ENCODE data around the gene OAS2. TPM values are rescaled to one million over a fixed set of nuclear protein-coding genes. Genes with fewer than 3 reads are reported as not detected.

The OAS2 gene
- total RNA-seq (10 to 100 TPM in 4 of 10 donors, 1 to 10 TPM in 6; 5.3 to 24.2 (median 9.4) TPM), polyA plus RNA-seq (1 to 10 TPM; 3.3 to 6.8 TPM)
- long read RNA-seq, donor 1, partial matches to known transcripts, result 1 of 1 reads
- long read RNA-seq, donor 1, other reads (novel, unspliced or antisense), result 0 of 1 reads
- long read RNA-seq, donor 2, partial matches to known transcripts, result 0 of 3 reads
- long read RNA-seq, donor 2, other reads (novel, unspliced or antisense), result 1 of 3 reads
- long read RNA-seq, donor 3, full-length matches to known transcripts, result 9 of 14 reads
- long read RNA-seq, donor 3, partial matches to known transcripts, result 1 of 14 reads
- long read RNA-seq, donor 3, other reads (novel, unspliced or antisense), result 4 of 14 reads

GRCh38 chr12:112978163-112979040 is at the start of gene OAS2:
TSS of gene OAS2 (plus strand) at chr12:112978519. CDS start at chr12:112978609, 90 bp downstream.
- intact Hi-C loops (cut with DNase I), result loop anchor here in 2 of 10 donors (2.0 to 10.0 kb wide), 3 partner anchors 36 to 74 kb away; partner anchors contain the start of genes OAS1 (in 1 of the 2) and OAS3 (in 1 of the 2)

GRCh38 chr12:112928978-112929377 is 49.3 kb upstream of the OAS2 start:
- H3K9me3 ChIP-seq, result peaks cover 0 to 15% (median 0%) of the 10 kb centered on the region in 11 donors
- H3K27me3 ChIP-seq, result no peaks in the 10 kb centered on the region
- TF ChIP-seq CTCF (IDR thresholded peaks at IDR 0.05), result no peak
- H3K4me1 ChIP-seq, result peaks cover 0 to 11% (median 0%) of the 10 kb centered on the region in 9 donors
- no peak overlapping the region for H3K27ac ChIP-seq
- intact Hi-C loops (cut with DNase I), result no loop called here
- 86 to 100% methylated on average over 1 of the region's 1 CpG for WGBS, 2 donors
- no peak overlapping the region for H3K4me3 ChIP-seq
- no peak for ATAC-seq
- H3K36me3 ChIP-seq, result peaks cover 0 to 29% (median 0%) of the 10 kb centered on the region in 9 donors
- DNase-seq, result no peak

More at GRCh38 chr12:112978163-112979040, at the start of gene OAS2:
- Histone ChIP-seq H3K36me3 (no peaks in the 10 kb centered on the region), H3K9me3 (peaks cover 0 to 28% (median 12%) of the 10 kb centered on the region in 11 donors), H3K27ac (peak within 1 kb of the TSS; percentile 68 to 94 (median 88)), H3K4me3 (peak within 1 kb of the TSS; percentile 20 to 70 (median 62)), H3K27me3 (no peaks in the 10 kb centered on the region), H3K4me1 (peaks cover 0 to 39% (median 11%) of the 10 kb centered on the region in 9 donors)
- no peak for TF ChIP-seq CTCF (IDR thresholded peaks at IDR 0.05)
- WGBS, 2 donors, result 34 to 39% methylated on average over 19 of the region's 19 CpGs
- ATAC-seq (peak; percentile 91 to 96 (median 95)), DNase-seq (peak; percentile 23 to 78)

GRCh38 chr12:112929715-112930114 is 48.6 kb upstream of the OAS2 start:
- Histone ChIP-seq H3K9me3 (peaks cover 0 to 15% (median 0%) of the 10 kb centered on the region in 11 donors), H3K27ac (no peak overlapping the region), H3K4me3 (no peak overlapping the region), H3K4me1 (peaks cover 0 to 8% (median 0%) of the 10 kb centered on the region in 9 donors), H3K36me3 (peaks cover 0 to 29% (median 0%) of the 10 kb centered on the region in 9 donors), H3K27me3 (no peaks in the 10 kb centered on the region)
- WGBS, 2 donors, result 95 to 97% methylated on average over 3 of the region's 3 CpGs
- intact Hi-C loops (cut with DNase I), result no loop called here
- TF ChIP-seq CTCF (IDR thresholded peaks at IDR 0.05), result no peak
- DNase-seq (no peak), ATAC-seq (no peak)

GRCh38 chr12:112930350-112930749 is 48.0 kb upstream of the OAS2 start:
- no peak for TF ChIP-seq CTCF (IDR thresholded peaks at IDR 0.05)
- H3K27ac ChIP-seq, result no peak overlapping the region
- H3K36me3 ChIP-seq, result peaks cover 0 to 24% (median 0%) of the 10 kb centered on the region in 9 donors
- H3K4me3 ChIP-seq, result no peak overlapping the region
- H3K27me3 ChIP-seq, result no peaks in the 10 kb centered on the region
- intact Hi-C loops (cut with DNase I), result no loop called here
- peaks cover 0 to 1% (median 0%) of the 10 kb centered on the region in 9 donors for H3K4me1 ChIP-seq
- peaks cover 0 to 15% (median 0%) of the 10 kb centered on the region in 11 donors for H3K9me3 ChIP-seq
- no peak for DNase-seq
- ATAC-seq, result peak in 1 of 8 donors; percentile 13
- WGBS, 2 donors, result 87 to 90% methylated on average over 2 of the region's 2 CpGs
